Astrocyte (in vitro differentiated cells and primary cell): ENCODE results near the gene STAU1. TPM values are rescaled to one million over a fixed set of nuclear protein-coding genes. Genes with fewer than 3 reads are reported as not detected.
"Not testable (repeated sequence)": the region's sequence is repeated elsewhere in the genome, so short reads cannot be mapped to it uniquely, and the experiment has no call there.

Experiments
- DNase-seq: peaks from one replicate; pipeline ENCODE4 v3.0.0-alpha.2; 2010; ENCODE audit warnings: low read depth
- FAIRE-seq: peaks from 2 replicates; lab custom pipeline; 2011; peaks lifted over from hg19 to GRCh38; lab: Jason Lieb, UNC
- H2AFZ ChIP-seq: 2 replicates; pipeline ENCODE4 v1.6.0; 2012; ENCODE audit warnings: low read depth, low read length, inconsistent platforms
- H3K27ac ChIP-seq: 2 replicates; pipeline ENCODE4 v1.5.1; 2011; ENCODE audit warnings: low read depth, low read length, inconsistent platforms
- H3K27me3 ChIP-seq: 2 replicates; pipeline ENCODE4 v1.6.0; 2011; ENCODE audit warnings: low read length, inconsistent platforms; ENCODE audit not compliant: insufficient read depth
- H3K36me3 ChIP-seq: 2 replicates; pipeline ENCODE4 v1.5.1; 2011; ENCODE audit warnings: low read length, inconsistent platforms; ENCODE audit not compliant: insufficient read depth
- H3K4me1 ChIP-seq: 2 replicates; pipeline ENCODE4 v1.5.1; 2011; ENCODE audit warnings: low read length, inconsistent platforms; ENCODE audit not compliant: insufficient read depth
- H3K4me2 ChIP-seq: 2 replicates; pipeline ENCODE4 v1.6.0; 2012; ENCODE audit warnings: low read length, inconsistent platforms
- H3K4me3 ChIP-seq: 2 replicates; pipeline ENCODE4 v1.5.1; 2011; ENCODE audit warnings: low read depth, mild to moderate bottlenecking, low read length, inconsistent platforms; ENCODE audit not compliant: insufficient read depth
- H3K79me2 ChIP-seq: 2 replicates; pipeline ENCODE4 v1.6.0; 2012; ENCODE audit warnings: mild to moderate bottlenecking, low read length, inconsistent platforms; ENCODE audit not compliant: insufficient read depth
- H3K9ac ChIP-seq: 2 replicates; pipeline ENCODE4 v1.6.0; 2012; ENCODE audit warnings: mild to moderate bottlenecking, low read length, inconsistent platforms
- H3K9me3 ChIP-seq: 2 replicates; pipeline ENCODE4 v1.5.1; 2012; ENCODE audit warnings: low read depth, mild to moderate bottlenecking, low read length, inconsistent platforms; ENCODE audit not compliant: insufficient read depth
- H4K20me1 ChIP-seq: 2 replicates; pipeline ENCODE4 v1.6.0; 2012; ENCODE audit warnings: low read length, inconsistent platforms; ENCODE audit not compliant: insufficient read depth
- H3K27ac Mint-ChIP-seq: one replicate; pipeline ENCODE4 v1.8.0; 2021; ENCODE audit warnings: mild to moderate bottlenecking, mixed read lengths; ENCODE audit not compliant: unreplicated experiment
- H3K27me3 Mint-ChIP-seq: one replicate; pipeline ENCODE4 v1.8.0; 2021; ENCODE audit warnings: low read depth, mixed read lengths; ENCODE audit not compliant: unreplicated experiment
- H3K36me3 Mint-ChIP-seq: one replicate; pipeline ENCODE4 v1.8.0; 2021; ENCODE audit warnings: low read depth, mixed read lengths; ENCODE audit not compliant: unreplicated experiment
- H3K4me1 Mint-ChIP-seq: one replicate; pipeline ENCODE4 v1.8.0; 2021; ENCODE audit warnings: low read depth, mixed read lengths; ENCODE audit not compliant: unreplicated experiment
- H3K4me3 Mint-ChIP-seq: one replicate; pipeline ENCODE4 v1.8.0; 2021; ENCODE audit warnings: mild to moderate bottlenecking, moderate library complexity, mixed read lengths; ENCODE audit not compliant: unreplicated experiment
- H3K9me3 Mint-ChIP-seq: one replicate; pipeline ENCODE4 v1.8.0; 2021; ENCODE audit warnings: mild to moderate bottlenecking, mixed read lengths; ENCODE audit not compliant: unreplicated experiment
- CTCF ChIP-seq: IDR thresholded peaks from 2 replicates; pipeline ENCODE4 v1.5.1; 2011; ENCODE audit warnings: low read depth, mild to moderate bottlenecking, inconsistent platforms, low read length, moderate library complexity; ENCODE audit not compliant: insufficient read depth
- EZH2 ChIP-seq: IDR thresholded peaks from 2 replicates; pipeline ENCODE4 v1.6.1; 2012; ENCODE audit warnings: mild to moderate bottlenecking, low read length, inconsistent platforms; ENCODE audit not compliant: insufficient read depth
- total RNA-seq: library from RNA; stranded (reverse); gene quantifications from 2 replicates; pipeline ENCODE4 v1.2.1, GENCODE V29; 2021

The STAU1 gene
- total RNA-seq, 1 donor from 2014 or later, result 98.0 TPM

- no peak for TF ChIP-seq EZH2
- H3K9me3 Mint-ChIP-seq, result no peaks in the 10 kb centered on the region
- H3K4me3 Mint-ChIP-seq, result no peak overlapping the region
- peaks cover 33% of the 10 kb centered on the region for H3K36me3 Mint-ChIP-seq
- DNase-seq (peak; percentile 32), FAIRE-seq (no peak)
- Histone ChIP-seq H3K79me2 (no peaks in the 10 kb centered on the region), H3K9me3 (no peaks in the 10 kb centered on the region), H3K9ac (no peak overlapping the region), H4K20me1 (peaks cover 8% of the 10 kb centered on the region), H3K27ac (peak overlapping the region; percentile 44), H3K4me1 (peaks cover 12% of the 10 kb centered on the region), H3K27me3 (no peaks in the 10 kb centered on the region), H3K4me2 (peak overlapping the region; percentile 62), H3K36me3 (peaks cover 32% of the 10 kb centered on the region), H3K4me3 (no peak overlapping the region), H2AFZ (no peak overlapping the region)
- no peaks in the 10 kb centered on the region for H3K27me3 Mint-ChIP-seq
- H3K4me1 Mint-ChIP-seq, result peaks cover 9% of the 10 kb centered on the region
- peak overlapping the region; percentile 27 for H3K27ac Mint-ChIP-seq
Observed at GRCh38 chr20:49112596-49113274, 75.4 kb downstream of the STAU1 start.

- no peaks in the 10 kb centered on the region for H3K79me2 ChIP-seq
- no peak for FAIRE-seq
- no peak overlapping the region for H2AFZ ChIP-seq
- no peak overlapping the region for H3K4me3 ChIP-seq
- Mint-ChIP-seq H3K4me3 (peak overlapping the region; percentile 37), H3K27me3 (no peaks in the 10 kb centered on the region), H3K4me1 (peaks cover 9% of the 10 kb centered on the region), H3K9me3 (no peaks in the 10 kb centered on the region), H3K36me3 (peaks cover 29% of the 10 kb centered on the region), H3K27ac (no peak overlapping the region)
- H3K36me3 ChIP-seq, result peaks cover 19% of the 10 kb centered on the region
- peaks cover 4% of the 10 kb centered on the region for H4K20me1 ChIP-seq
- H3K9me3 ChIP-seq, result no peaks in the 10 kb centered on the region
- peaks cover 12% of the 10 kb centered on the region for H3K4me1 ChIP-seq
- TF ChIP-seq CTCF, result no peak
- no peak for TF ChIP-seq EZH2
- H3K4me2 ChIP-seq, result no peak overlapping the region
- no peak for DNase-seq
- no peak overlapping the region for H3K27ac ChIP-seq
- H3K27me3 ChIP-seq, result no peaks in the 10 kb centered on the region
- H3K9ac ChIP-seq, result no peak overlapping the region
Observed at GRCh38 chr20:49110767-49111694, 77.1 kb downstream of the STAU1 start.

GRCh38 chr20:49106328-49106727, 81.8 kb downstream of the STAU1 start:
- H3K4me2 ChIP-seq, result no peak overlapping the region
- H3K36me3 Mint-ChIP-seq, result peaks cover 43% of the 10 kb centered on the region
- H3K27ac ChIP-seq, result no peak overlapping the region
- no peaks in the 10 kb centered on the region for H3K9me3 ChIP-seq
- H3K79me2 ChIP-seq, result peaks cover under 1% of the 10 kb centered on the region
- H3K4me1 ChIP-seq, result no peaks in the 10 kb centered on the region
- peaks cover 23% of the 10 kb centered on the region for H3K36me3 ChIP-seq
- no peak for DNase-seq
- no peaks in the 10 kb centered on the region for H3K4me1 Mint-ChIP-seq
- no peak for FAIRE-seq
- no peak overlapping the region for H3K4me3 ChIP-seq
- TF ChIP-seq EZH2 (no peak), CTCF (no peak)
- no peak overlapping the region for H3K9ac ChIP-seq
- no peaks in the 10 kb centered on the region for H3K9me3 Mint-ChIP-seq
- no peaks in the 10 kb centered on the region for H3K27me3 Mint-ChIP-seq
- no peaks in the 10 kb centered on the region for H3K27me3 ChIP-seq
- H3K27ac Mint-ChIP-seq, result no peak overlapping the region
- H3K4me3 Mint-ChIP-seq, result no peak overlapping the region
- peaks cover 7% of the 10 kb centered on the region for H4K20me1 ChIP-seq
- no peak overlapping the region for H2AFZ ChIP-seq

- not testable (repeated sequence) for H3K4me1 Mint-ChIP-seq, FAIRE-seq, H2AFZ ChIP-seq, H3K4me2 ChIP-seq, H3K9me3 Mint-ChIP-seq, H3K4me3 ChIP-seq, DNase-seq, H3K4me1 ChIP-seq, H3K4me3 Mint-ChIP-seq, H3K9me3 ChIP-seq, H3K27ac ChIP-seq, H3K27ac Mint-ChIP-seq, H3K27me3 ChIP-seq, H3K79me2 ChIP-seq, H3K27me3 Mint-ChIP-seq, H3K9ac ChIP-seq
- Histone ChIP-seq H4K20me1 (peaks cover 11% of the 10 kb centered on the region), H3K36me3 (peaks cover 30% of the 10 kb centered on the region)
- H3K36me3 Mint-ChIP-seq, result peaks cover 38% of the 10 kb centered on the region
Observed at GRCh38 chr20:49104979-49105547, 83.1 kb downstream of the STAU1 start.
